HL-60 (cell line): Measurements from ENCODE around the gene IQCK.

Experiments used
- DNase-seq, 2 experiments: peaks; one replicate each; pipeline ENCODE4 v3.0.0-alpha.2; 2010 to 2020; ENCODE audit warnings: low read depth in 1 of 2, low spot score in 1 of 2
- H3K27ac ChIP-seq: fragments of 250-450 bp; sonication (Bioruptor Pico); replicated peaks from 2 replicates; pipeline ENCODE4 v1.5.1; 2020; ENCODE audit warnings: mild to moderate bottlenecking, moderate library complexity
- H3K27me3 ChIP-seq: fragments of 250-450 bp; sonication (Bioruptor Pico); 2 replicates; pipeline ENCODE4 v1.5.1; 2021; ENCODE audit warnings: mild to moderate bottlenecking, moderate library complexity; ENCODE audit not compliant: insufficient read depth, poor library complexity, severe bottlenecking
- H3K4me3 ChIP-seq: replicated peaks from 2 replicates; pipeline ENCODE4 v1.5.1; 2011; ENCODE audit warnings: mild to moderate bottlenecking, control low read depth, low read length; ENCODE audit not compliant: insufficient read depth
- GABPA ChIP-seq: IDR thresholded peaks from 2 replicates; pipeline ENCODE4 v1.6.1; 2012; ENCODE audit warnings: low read depth
- POLR2AphosphoS5 ChIP-seq: IDR thresholded peaks from 2 replicates; pipeline ENCODE4 v1.6.1; 2012; ENCODE audit warnings: low read depth
- SPI1 ChIP-seq: IDR thresholded peaks from 2 replicates; pipeline ENCODE4 v1.6.1; 2012; ENCODE audit warnings: low read depth, mild to moderate bottlenecking, borderline replicate concordance
- TF ChIP-seq, protein P1 (sequence below): IDR thresholded peaks from 2 replicates; pipeline ENCODE4 v1.6.1; 2012; ENCODE audit warnings: low read depth; ENCODE audit not compliant: insufficient replicate concordance
- TF ChIP-seq, protein P2 (sequence below): IDR thresholded peaks from one replicate; pipeline ENCODE4 v1.5.1; 2011; ENCODE audit warnings: low read length, control low read depth, inconsistent platforms; ENCODE audit not compliant: insufficient read depth

Gene IQCK

DNA sequence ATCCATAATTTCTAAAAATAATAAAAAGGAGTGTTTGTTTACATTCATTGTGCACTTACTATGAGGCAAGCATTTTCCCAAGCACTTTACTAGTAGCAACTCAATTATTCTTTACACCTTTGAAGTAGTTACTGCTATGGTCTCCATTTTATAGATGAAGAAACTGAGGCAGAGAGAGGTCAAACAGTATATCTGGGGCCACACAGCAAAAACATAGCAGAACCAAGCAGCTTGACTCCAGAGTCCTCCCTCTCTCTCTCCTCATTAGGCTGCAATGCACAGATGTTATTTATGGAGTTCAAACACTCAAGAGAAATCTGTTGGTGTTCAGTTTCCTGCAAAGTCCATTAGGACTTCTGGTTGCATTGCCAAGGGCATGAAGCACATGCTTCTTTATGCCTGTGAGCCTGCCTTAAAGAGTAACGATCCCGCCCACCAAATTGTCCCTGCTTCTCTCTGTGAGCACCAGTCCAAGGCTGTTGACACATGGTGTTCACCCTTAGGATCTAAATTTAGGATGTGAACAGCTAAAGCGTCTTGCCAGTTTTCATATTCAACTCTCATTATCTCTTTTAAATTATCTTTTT, 122.5 kb downstream of the IQCK start:
- TF ChIP-seq POLR2AphosphoS5: no peak
- TF ChIP-seq, protein P1, sequence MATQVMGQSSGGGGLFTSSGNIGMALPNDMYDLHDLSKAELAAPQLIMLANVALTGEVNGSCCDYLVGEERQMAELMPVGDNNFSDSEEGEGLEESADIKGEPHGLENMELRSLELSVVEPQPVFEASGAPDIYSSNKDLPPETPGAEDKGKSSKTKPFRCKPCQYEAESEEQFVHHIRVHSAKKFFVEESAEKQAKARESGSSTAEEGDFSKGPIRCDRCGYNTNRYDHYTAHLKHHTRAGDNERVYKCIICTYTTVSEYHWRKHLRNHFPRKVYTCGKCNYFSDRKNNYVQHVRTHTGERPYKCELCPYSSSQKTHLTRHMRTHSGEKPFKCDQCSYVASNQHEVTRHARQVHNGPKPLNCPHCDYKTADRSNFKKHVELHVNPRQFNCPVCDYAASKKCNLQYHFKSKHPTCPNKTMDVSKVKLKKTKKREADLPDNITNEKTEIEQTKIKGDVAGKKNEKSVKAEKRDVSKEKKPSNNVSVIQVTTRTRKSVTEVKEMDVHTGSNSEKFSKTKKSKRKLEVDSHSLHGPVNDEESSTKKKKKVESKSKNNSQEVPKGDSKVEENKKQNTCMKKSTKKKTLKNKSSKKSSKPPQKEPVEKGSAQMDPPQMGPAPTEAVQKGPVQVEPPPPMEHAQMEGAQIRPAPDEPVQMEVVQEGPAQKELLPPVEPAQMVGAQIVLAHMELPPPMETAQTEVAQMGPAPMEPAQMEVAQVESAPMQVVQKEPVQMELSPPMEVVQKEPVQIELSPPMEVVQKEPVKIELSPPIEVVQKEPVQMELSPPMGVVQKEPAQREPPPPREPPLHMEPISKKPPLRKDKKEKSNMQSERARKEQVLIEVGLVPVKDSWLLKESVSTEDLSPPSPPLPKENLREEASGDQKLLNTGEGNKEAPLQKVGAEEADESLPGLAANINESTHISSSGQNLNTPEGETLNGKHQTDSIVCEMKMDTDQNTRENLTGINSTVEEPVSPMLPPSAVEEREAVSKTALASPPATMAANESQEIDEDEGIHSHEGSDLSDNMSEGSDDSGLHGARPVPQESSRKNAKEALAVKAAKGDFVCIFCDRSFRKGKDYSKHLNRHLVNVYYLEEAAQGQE: no peak
- no peak for TF ChIP-seq GABPA
- TF ChIP-seq, protein P2, sequence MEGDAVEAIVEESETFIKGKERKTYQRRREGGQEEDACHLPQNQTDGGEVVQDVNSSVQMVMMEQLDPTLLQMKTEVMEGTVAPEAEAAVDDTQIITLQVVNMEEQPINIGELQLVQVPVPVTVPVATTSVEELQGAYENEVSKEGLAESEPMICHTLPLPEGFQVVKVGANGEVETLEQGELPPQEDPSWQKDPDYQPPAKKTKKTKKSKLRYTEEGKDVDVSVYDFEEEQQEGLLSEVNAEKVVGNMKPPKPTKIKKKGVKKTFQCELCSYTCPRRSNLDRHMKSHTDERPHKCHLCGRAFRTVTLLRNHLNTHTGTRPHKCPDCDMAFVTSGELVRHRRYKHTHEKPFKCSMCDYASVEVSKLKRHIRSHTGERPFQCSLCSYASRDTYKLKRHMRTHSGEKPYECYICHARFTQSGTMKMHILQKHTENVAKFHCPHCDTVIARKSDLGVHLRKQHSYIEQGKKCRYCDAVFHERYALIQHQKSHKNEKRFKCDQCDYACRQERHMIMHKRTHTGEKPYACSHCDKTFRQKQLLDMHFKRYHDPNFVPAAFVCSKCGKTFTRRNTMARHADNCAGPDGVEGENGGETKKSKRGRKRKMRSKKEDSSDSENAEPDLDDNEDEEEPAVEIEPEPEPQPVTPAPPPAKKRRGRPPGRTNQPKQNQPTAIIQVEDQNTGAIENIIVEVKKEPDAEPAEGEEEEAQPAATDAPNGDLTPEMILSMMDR: no peak
- TF ChIP-seq SPI1: no peak
- Histone ChIP-seq H3K27me3 (no peaks in the 10 kb centered on the region), H3K27ac (no peak overlapping the region), H3K4me3 (no peak overlapping the region)
- DNase-seq: no peak

DNA sequence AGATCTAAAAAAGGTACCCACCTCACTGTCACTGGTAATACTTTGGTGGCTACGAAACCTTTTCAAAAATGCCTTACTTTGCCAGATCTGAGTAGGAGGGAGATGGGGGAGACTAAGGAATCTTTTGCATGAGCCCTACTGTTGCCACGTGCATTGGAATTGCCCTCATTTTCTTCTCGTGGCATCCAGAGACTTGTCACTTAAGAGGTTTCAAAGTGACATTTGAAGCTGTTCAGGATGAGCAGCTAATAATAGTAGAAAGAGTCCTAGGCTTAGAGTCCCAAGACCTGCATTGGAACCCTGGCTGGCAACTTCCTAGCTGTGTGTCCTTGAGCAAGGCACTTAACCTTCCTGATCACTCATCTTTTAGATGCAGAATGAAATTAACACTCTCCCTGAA, 123.1 kb downstream of the IQCK start:
- Histone ChIP-seq H3K27ac (no peak overlapping the region), H3K27me3 (no peaks in the 10 kb centered on the region), H3K4me3 (no peak overlapping the region)
- DNase-seq: no peak
- TF ChIP-seq, protein P2: no peak
- TF ChIP-seq, protein P1: no peak
- TF ChIP-seq GABPA (no peak), POLR2AphosphoS5 (no peak), SPI1 (no peak)

DNA sequence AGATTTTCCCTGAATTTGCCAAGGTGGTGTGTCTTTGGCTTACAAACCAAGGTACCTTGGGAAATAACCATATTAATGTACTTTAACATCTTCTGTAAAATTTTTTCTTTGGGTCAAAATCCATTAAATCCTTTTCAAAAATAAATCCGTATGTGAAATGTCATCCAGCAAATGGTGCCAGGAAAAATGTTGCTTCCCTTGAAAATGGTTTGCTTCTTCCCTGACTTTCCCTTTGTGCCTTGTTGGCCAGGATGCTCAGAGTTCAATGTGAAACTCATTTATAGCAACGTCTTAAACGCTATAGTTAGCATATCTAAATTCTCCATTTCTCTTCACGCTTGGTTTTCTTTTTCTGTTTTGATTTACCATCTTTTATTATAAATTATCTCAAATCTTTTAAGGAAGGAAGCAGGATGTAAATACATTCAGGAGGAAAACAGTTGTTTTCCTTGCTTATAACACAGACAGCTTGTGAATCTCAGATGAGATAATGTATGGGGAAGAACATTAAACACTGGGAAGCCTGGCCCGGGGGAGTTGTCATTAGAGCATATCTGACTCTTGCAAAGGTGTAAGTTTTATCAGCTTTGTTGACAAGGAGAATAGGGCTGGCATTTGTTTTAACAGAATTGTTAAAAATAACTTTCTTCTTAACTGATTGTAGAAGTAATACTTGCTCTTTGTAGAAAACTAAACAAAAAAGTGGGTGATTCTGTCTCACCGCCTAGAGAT, 124.5 kb downstream of the IQCK start:
- Histone ChIP-seq H3K4me3 (no peak overlapping the region), H3K27me3 (no peaks in the 10 kb centered on the region), H3K27ac (no peak overlapping the region)
- no peak for TF ChIP-seq SPI1
- TF ChIP-seq, protein P2: no peak
- no peak for TF ChIP-seq GABPA
- TF ChIP-seq, protein P1: no peak
- no peak for TF ChIP-seq POLR2AphosphoS5
- no peak for DNase-seq
